ENCODE measurements around the gene SFMBT1.

Gene SFMBT1

DNA sequence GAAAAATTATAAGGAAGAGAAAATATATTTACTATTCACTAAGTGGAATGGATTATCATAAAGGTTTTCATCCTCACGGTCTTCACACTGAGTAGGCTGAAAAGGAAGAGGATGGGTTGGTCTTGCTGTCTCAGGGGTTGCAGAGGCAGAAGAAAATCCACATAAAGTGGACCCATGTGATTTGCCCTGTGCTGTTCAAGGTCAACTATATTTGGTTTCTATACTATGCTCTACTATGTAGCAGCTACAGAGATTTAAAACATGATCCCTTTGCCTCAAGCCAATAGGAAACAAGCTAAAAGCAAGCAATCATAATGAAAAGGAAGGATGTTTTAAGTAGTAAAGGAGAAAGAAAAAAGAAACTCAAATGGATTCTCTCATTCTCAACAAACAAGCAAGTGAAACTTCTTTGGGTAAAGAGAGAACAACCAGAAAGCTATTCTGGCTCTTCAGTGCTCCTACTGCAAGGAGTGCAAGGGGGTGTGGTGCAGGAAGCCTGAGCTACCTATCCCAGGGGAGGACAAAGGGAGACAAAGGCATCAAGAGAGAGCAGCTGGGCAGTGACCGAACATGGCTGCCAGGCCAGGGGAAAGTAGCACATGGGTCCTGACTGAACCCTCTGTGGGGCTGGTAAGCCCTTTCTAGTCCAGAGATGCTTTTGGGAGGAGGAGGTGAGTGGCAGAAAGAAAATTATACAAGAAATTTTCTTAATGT, 35.9 kb downstream of the SFMBT1 start:
- Histone ChIP-seq H3K9me3 (ENCODE audit: control insufficient read depth in 1 of 2, low read length in 2 of 2) (no peaks in the 10 kb centered on the region), H3K27ac (ENCODE audit: low read length) (no peak overlapping the region), H3K27me3 (ENCODE audit: low read depth, low read length) (no peaks in the 10 kb centered on the region), H3K4me3 (ENCODE audit: low read depth in 1 of 2, low read length in 2 of 2) (no peak overlapping the region), H3K36me3 (ENCODE audit: control insufficient read depth in 1 of 2, insufficient read depth in 2 of 2, low read length in 2 of 2) (no peaks in the 10 kb centered on the region), H3K4me1 (ENCODE audit: control insufficient read depth in 1 of 2, insufficient read depth in 2 of 2, low read length in 2 of 2) (no peaks in the 10 kb centered on the region)

GRCh38 chr3:53008932-53009331, 36.9 kb downstream of the SFMBT1 start:
- H3K4me1 ChIP-seq (ENCODE audit: control insufficient read depth in 1 of 2, insufficient read depth in 2 of 2, low read length in 2 of 2) = no peaks in the 10 kb centered on the region
- H3K36me3 ChIP-seq (ENCODE audit: control insufficient read depth in 1 of 2, insufficient read depth in 2 of 2, low read length in 2 of 2) = no peaks in the 10 kb centered on the region
- H3K27me3 ChIP-seq (ENCODE audit: low read depth, low read length) = no peaks in the 10 kb centered on the region
- H3K27ac ChIP-seq (ENCODE audit: low read length) = no peak overlapping the region
- no peak overlapping the region for H3K4me3 ChIP-seq (ENCODE audit: low read depth in 1 of 2, low read length in 2 of 2)
- H3K9me3 ChIP-seq (ENCODE audit: control insufficient read depth in 1 of 2, low read length in 2 of 2) = no peaks in the 10 kb centered on the region

GRCh38 chr3:53005854-53006513, 39.9 kb downstream of the SFMBT1 start:
- H3K36me3 ChIP-seq (ENCODE audit: control insufficient read depth in 1 of 2, insufficient read depth in 2 of 2, low read length in 2 of 2) = no peaks in the 10 kb centered on the region
- H3K27me3 ChIP-seq (ENCODE audit: low read depth, low read length) = no peaks in the 10 kb centered on the region
- no peak overlapping the region for H3K4me3 ChIP-seq (ENCODE audit: low read depth in 1 of 2, low read length in 2 of 2)
- H3K4me1 ChIP-seq (ENCODE audit: control insufficient read depth in 1 of 2, insufficient read depth in 2 of 2, low read length in 2 of 2) = no peaks in the 10 kb centered on the region
- H3K27ac ChIP-seq (ENCODE audit: low read length) = no peak overlapping the region
- no peaks in the 10 kb centered on the region for H3K9me3 ChIP-seq (ENCODE audit: control insufficient read depth in 1 of 2, low read length in 2 of 2)

DNA sequence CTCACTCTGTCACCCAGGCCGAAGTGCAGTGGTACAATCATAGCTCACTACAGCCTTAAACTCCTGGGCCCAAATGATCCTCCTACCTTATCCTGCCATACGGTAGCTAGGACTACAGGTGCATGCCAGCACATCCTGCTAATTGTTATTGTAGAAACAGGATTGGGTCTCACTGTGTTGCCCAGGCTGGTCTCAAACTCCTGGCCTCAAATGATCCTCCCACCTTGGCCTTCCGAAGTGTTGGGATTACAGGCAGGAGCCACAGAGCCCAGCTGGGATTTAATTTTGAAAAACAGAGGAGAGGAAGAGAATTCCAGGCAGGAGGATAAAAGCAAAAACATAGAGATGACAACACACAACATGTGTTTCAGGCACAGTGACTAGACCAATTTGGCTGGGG, 40.5 kb downstream of the SFMBT1 start:
- Histone ChIP-seq H3K27ac (ENCODE audit: low read length) (no peak overlapping the region), H3K9me3 (ENCODE audit: control insufficient read depth in 1 of 2, low read length in 2 of 2) (no peaks in the 10 kb centered on the region), H3K4me3 (ENCODE audit: low read depth in 1 of 2, low read length in 2 of 2) (no peak overlapping the region)

DNA sequence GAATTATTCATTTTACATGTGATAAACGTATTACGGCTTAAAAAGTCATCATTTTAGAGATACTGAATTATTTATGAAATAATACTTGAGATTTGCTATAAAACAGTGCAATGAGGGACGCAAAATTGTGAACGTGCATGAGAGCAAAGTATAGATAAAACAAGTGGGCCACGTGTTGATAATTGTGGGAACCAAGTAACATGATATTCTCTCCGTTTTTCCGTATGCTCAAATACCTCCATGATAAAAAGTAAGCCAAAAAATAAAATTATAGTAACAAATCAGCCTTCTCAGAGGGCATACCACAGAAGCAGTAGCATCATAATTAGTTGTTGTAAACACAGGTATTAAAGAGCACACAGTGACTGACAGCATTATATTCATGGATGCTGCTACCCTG, 42.6 kb downstream of the SFMBT1 start:
- Histone ChIP-seq H3K4me1 (ENCODE audit: control insufficient read depth in 1 of 2, insufficient read depth in 2 of 2, low read length in 2 of 2) (no peaks in the 10 kb centered on the region), H3K36me3 (ENCODE audit: control insufficient read depth in 1 of 2, insufficient read depth in 2 of 2, low read length in 2 of 2) (no peaks in the 10 kb centered on the region), H3K27me3 (ENCODE audit: low read depth, low read length) (no peaks in the 10 kb centered on the region), H3K27ac (ENCODE audit: low read length) (no peak overlapping the region), H3K4me3 (ENCODE audit: low read depth in 1 of 2, low read length in 2 of 2) (no peak overlapping the region), H3K9me3 (ENCODE audit: control insufficient read depth in 1 of 2, low read length in 2 of 2) (no peaks in the 10 kb centered on the region)

More for the DNA sequence above, 40.5 kb downstream of the SFMBT1 start:
- Histone ChIP-seq H3K4me1 (ENCODE audit: control insufficient read depth in 1 of 2, insufficient read depth in 2 of 2, low read length in 2 of 2) (no peaks in the 10 kb centered on the region), H3K27me3 (ENCODE audit: low read depth, low read length) (no peaks in the 10 kb centered on the region), H3K36me3 (ENCODE audit: control insufficient read depth in 1 of 2, insufficient read depth in 2 of 2, low read length in 2 of 2) (no peaks in the 10 kb centered on the region)

DNA sequence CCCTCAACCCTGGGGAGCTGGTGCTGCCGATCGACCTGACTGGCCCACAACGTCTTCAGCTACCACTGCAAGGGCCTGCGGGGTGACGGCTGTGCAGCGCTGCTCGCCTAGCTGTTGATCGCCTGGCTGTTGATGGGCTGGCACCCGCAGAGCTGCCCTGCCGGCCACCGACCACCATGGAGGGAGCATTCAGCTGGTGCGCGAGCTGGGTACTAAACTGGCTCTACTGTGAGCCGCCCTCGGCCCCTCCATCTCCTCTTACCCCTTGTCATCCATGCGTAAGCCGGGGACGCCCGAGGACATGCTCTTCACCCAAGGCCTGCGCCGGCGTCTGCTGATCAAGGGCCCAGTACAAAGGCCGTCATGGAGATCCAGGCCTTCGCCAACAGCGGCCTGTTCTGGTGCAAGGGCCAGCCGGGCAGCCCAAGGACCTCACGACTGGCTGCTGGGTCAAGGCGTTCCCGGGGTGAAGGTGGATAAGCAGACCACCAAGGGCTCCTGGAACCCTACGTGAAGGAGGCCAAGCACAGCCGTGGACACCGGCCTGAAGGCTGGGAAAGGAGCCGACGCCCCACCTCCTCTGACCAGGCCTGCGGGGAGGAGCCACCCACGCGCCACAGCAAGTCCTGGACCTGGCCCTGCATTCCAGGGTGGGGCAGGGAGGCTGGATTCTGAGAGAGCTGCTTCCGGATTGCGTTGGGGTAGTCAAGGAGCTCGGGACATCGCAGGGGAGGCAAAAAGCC, 46.9 kb downstream of the SFMBT1 start:
- H3K4me3 ChIP-seq (ENCODE audit: low read depth in 1 of 2, low read length in 2 of 2) = no peak overlapping the region
- H3K27ac ChIP-seq (ENCODE audit: low read length) = no peak overlapping the region
- no peaks in the 10 kb centered on the region for H3K27me3 ChIP-seq (ENCODE audit: low read depth, low read length)
- no peaks in the 10 kb centered on the region for H3K4me1 ChIP-seq (ENCODE audit: control insufficient read depth in 1 of 2, insufficient read depth in 2 of 2, low read length in 2 of 2)
- H3K36me3 ChIP-seq (ENCODE audit: control insufficient read depth in 1 of 2, insufficient read depth in 2 of 2, low read length in 2 of 2) = no peaks in the 10 kb centered on the region
- H3K9me3 ChIP-seq (ENCODE audit: control insufficient read depth in 1 of 2, low read length in 2 of 2) = no peaks in the 10 kb centered on the region

- no peaks in the 10 kb centered on the region for H3K36me3 ChIP-seq (ENCODE audit: control insufficient read depth in 1 of 2, insufficient read depth in 2 of 2, low read length in 2 of 2)
- no peaks in the 10 kb centered on the region for H3K27me3 ChIP-seq (ENCODE audit: low read depth, low read length)
- H3K9me3 ChIP-seq (ENCODE audit: control insufficient read depth in 1 of 2, low read length in 2 of 2) = no peaks in the 10 kb centered on the region
- peaks cover 0 to 7% of the 10 kb centered on the region in 2 donors for H3K4me1 ChIP-seq (ENCODE audit: control insufficient read depth in 1 of 2, insufficient read depth in 2 of 2, low read length in 2 of 2)
- H3K27ac ChIP-seq (ENCODE audit: low read length) = no peak overlapping the region
- H3K4me3 ChIP-seq (ENCODE audit: low read depth in 1 of 2, low read length in 2 of 2) = no peak overlapping the region
Measured at GRCh38 chr3:52990637-52991036, 55.2 kb downstream of the SFMBT1 start.

- H3K4me3 ChIP-seq (ENCODE audit: low read depth in 1 of 2, low read length in 2 of 2) = no peak overlapping the region
- no peaks in the 10 kb centered on the region for H3K27me3 ChIP-seq (ENCODE audit: low read depth, low read length)
- H3K36me3 ChIP-seq (ENCODE audit: control insufficient read depth in 1 of 2, insufficient read depth in 2 of 2, low read length in 2 of 2) = no peaks in the 10 kb centered on the region
- H3K27ac ChIP-seq (ENCODE audit: low read length) = no peak overlapping the region
- peaks cover 0 to 7% of the 10 kb centered on the region in 2 donors for H3K4me1 ChIP-seq (ENCODE audit: control insufficient read depth in 1 of 2, insufficient read depth in 2 of 2, low read length in 2 of 2)
- H3K9me3 ChIP-seq (ENCODE audit: control insufficient read depth in 1 of 2, low read length in 2 of 2) = no peaks in the 10 kb centered on the region
Measured at GRCh38 chr3:52986938-52987337, 58.9 kb downstream of the SFMBT1 start.

DNA sequence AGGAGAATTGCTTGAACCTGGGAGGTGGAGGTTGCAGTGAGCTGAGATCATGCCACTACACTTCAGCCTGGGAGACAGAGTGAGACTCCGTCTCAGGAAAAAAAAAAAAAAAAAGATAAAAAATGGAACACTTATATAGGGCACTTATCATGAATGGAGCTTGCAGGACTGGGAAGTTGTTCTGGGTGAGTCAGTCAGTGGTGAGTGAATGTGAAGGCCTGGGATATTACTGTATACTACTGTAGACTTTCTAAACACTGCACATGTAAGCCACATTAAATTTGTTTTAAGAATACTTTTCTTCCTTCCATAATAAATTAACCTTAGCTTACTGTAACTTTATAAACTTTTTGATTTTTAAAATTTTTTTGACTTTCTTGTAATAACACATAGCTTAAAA, 59.8 kb downstream of the SFMBT1 start:
- no peak overlapping the region for H3K4me3 ChIP-seq (ENCODE audit: low read depth in 1 of 2, low read length in 2 of 2)
- H3K36me3 ChIP-seq (ENCODE audit: control insufficient read depth in 1 of 2, insufficient read depth in 2 of 2, low read length in 2 of 2) = no peaks in the 10 kb centered on the region
- H3K9me3 ChIP-seq (ENCODE audit: control insufficient read depth in 1 of 2, low read length in 2 of 2) = no peaks in the 10 kb centered on the region
- no peaks in the 10 kb centered on the region for H3K27me3 ChIP-seq (ENCODE audit: low read depth, low read length)
- peaks cover 0 to 7% of the 10 kb centered on the region in 2 donors for H3K4me1 ChIP-seq (ENCODE audit: control insufficient read depth in 1 of 2, insufficient read depth in 2 of 2, low read length in 2 of 2)
- H3K27ac ChIP-seq (ENCODE audit: low read length) = no peak overlapping the region

- peak overlapping the region; percentile 39 for H3K27ac ChIP-seq (ENCODE audit: low read length)
- H3K27me3 ChIP-seq (ENCODE audit: low read depth, low read length) = no peaks in the 10 kb centered on the region
- no peaks in the 10 kb centered on the region for H3K4me1 ChIP-seq (ENCODE audit: control insufficient read depth in 1 of 2, insufficient read depth in 2 of 2, low read length in 2 of 2)
- H3K4me3 ChIP-seq (ENCODE audit: low read depth in 1 of 2, low read length in 2 of 2) = no peak overlapping the region
- H3K36me3 ChIP-seq (ENCODE audit: control insufficient read depth in 1 of 2, insufficient read depth in 2 of 2, low read length in 2 of 2) = no peaks in the 10 kb centered on the region
- H3K9me3 ChIP-seq (ENCODE audit: control insufficient read depth in 1 of 2, low read length in 2 of 2) = no peaks in the 10 kb centered on the region
Measured at GRCh38 chr3:52983828-52984227, 62.0 kb downstream of the SFMBT1 start.

DNA sequence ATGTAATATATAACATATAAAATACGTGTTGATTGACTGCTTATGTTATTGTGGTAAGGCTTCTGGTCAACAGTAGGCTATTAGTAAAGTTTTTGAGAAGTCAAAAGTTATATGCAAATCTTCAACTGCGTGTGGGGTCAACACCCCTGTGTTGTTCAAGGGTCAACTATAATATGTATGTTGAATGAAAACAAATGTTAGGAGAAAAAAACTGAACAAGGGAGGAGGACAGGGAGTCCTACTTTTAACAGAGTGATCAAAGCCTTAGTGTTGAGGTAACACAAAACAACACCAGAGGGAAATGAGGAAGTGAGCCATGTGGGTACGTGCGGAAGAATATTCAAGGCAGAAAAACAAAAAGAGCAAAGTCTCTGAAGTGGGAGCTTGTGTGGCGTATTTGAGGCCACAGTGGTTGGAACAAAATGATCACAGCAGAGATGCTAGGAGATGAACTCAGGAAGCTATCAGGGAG, 62.5 kb downstream of the SFMBT1 start:
- Histone ChIP-seq H3K27ac (ENCODE audit: low read length) (peak overlapping the region; percentile 39), H3K4me1 (ENCODE audit: control insufficient read depth in 1 of 2, insufficient read depth in 2 of 2, low read length in 2 of 2) (no peaks in the 10 kb centered on the region), H3K27me3 (ENCODE audit: low read depth, low read length) (no peaks in the 10 kb centered on the region), H3K9me3 (ENCODE audit: control insufficient read depth in 1 of 2, low read length in 2 of 2) (no peaks in the 10 kb centered on the region), H3K36me3 (ENCODE audit: control insufficient read depth in 1 of 2, insufficient read depth in 2 of 2, low read length in 2 of 2) (no peaks in the 10 kb centered on the region), H3K4me3 (ENCODE audit: low read depth in 1 of 2, low read length in 2 of 2) (no peak overlapping the region)

Measured in muscle layer of duodenum (tissue), 2 donors.